Measurements from ENCODE around the gene ZNF614.

ZNF614 gene

GRCh38 chr19:52020506-52020905 lies 7.7 kb downstream of the ZNF614 start:
- no peaks in the 10 kb centered on the region for H3K9me3 ChIP-seq (ENCODE audit: control insufficient read depth, low read length)
- no peak overlapping the region for H3K27ac ChIP-seq
- no peaks in the 10 kb centered on the region for H3K79me2 ChIP-seq
- H3K9ac ChIP-seq = no peak overlapping the region
- H3K36me3 ChIP-seq (ENCODE audit: control insufficient read depth, insufficient read depth, low read length) = no peaks in the 10 kb centered on the region
- no peak overlapping the region for H3K4me3 ChIP-seq (ENCODE audit: low read depth, low read length)
- no peak overlapping the region for H3K4me2 ChIP-seq (ENCODE audit: low read length)
- no peaks in the 10 kb centered on the region for H3K27me3 ChIP-seq (ENCODE audit: control insufficient read depth, insufficient read depth, low read length)
- no peak overlapping the region for H2AFZ ChIP-seq
- no peaks in the 10 kb centered on the region for H3K4me1 ChIP-seq
- TF ChIP-seq, protein P1, sequence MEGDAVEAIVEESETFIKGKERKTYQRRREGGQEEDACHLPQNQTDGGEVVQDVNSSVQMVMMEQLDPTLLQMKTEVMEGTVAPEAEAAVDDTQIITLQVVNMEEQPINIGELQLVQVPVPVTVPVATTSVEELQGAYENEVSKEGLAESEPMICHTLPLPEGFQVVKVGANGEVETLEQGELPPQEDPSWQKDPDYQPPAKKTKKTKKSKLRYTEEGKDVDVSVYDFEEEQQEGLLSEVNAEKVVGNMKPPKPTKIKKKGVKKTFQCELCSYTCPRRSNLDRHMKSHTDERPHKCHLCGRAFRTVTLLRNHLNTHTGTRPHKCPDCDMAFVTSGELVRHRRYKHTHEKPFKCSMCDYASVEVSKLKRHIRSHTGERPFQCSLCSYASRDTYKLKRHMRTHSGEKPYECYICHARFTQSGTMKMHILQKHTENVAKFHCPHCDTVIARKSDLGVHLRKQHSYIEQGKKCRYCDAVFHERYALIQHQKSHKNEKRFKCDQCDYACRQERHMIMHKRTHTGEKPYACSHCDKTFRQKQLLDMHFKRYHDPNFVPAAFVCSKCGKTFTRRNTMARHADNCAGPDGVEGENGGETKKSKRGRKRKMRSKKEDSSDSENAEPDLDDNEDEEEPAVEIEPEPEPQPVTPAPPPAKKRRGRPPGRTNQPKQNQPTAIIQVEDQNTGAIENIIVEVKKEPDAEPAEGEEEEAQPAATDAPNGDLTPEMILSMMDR (IDR thresholded peaks at IDR 0.05) = no peak

DNA sequence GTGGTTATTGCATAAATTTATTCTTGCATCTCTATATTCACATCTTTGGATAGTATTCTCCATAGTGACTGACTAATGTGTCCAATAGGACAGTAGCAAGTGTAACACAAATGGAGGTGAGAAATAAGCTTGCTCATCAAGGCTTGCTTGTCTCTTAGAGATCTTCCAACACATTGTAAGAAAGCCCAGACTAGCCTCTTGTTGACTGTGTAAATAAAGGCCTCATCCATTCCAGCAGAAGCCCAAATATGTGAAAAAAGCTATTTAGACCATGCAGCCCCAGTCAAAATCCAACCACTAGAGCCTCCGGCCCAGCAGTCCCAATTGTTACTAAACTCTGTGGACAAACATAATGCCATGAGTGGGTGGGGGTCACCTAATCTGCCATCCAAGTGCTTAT lies 17.5 kb downstream of the ZNF614 start:
- H3K4me3 ChIP-seq (ENCODE audit: low read depth, low read length) = no peak overlapping the region
- no peaks in the 10 kb centered on the region for H3K27me3 ChIP-seq (ENCODE audit: control insufficient read depth, insufficient read depth, low read length)
- TF ChIP-seq, protein P1 (IDR thresholded peaks at IDR 0.05) = no peak
- H3K36me3 ChIP-seq (ENCODE audit: control insufficient read depth, insufficient read depth, low read length) = no peaks in the 10 kb centered on the region
- H3K27ac ChIP-seq = no peak overlapping the region
- no peak overlapping the region for H3K9ac ChIP-seq
- H2AFZ ChIP-seq = no peak overlapping the region
- H3K4me2 ChIP-seq (ENCODE audit: low read length) = no peak overlapping the region
- no peaks in the 10 kb centered on the region for H3K4me1 ChIP-seq
- H3K79me2 ChIP-seq = peaks cover 10% of the 10 kb centered on the region
- no peaks in the 10 kb centered on the region for H3K9me3 ChIP-seq (ENCODE audit: control insufficient read depth, low read length)

DNA sequence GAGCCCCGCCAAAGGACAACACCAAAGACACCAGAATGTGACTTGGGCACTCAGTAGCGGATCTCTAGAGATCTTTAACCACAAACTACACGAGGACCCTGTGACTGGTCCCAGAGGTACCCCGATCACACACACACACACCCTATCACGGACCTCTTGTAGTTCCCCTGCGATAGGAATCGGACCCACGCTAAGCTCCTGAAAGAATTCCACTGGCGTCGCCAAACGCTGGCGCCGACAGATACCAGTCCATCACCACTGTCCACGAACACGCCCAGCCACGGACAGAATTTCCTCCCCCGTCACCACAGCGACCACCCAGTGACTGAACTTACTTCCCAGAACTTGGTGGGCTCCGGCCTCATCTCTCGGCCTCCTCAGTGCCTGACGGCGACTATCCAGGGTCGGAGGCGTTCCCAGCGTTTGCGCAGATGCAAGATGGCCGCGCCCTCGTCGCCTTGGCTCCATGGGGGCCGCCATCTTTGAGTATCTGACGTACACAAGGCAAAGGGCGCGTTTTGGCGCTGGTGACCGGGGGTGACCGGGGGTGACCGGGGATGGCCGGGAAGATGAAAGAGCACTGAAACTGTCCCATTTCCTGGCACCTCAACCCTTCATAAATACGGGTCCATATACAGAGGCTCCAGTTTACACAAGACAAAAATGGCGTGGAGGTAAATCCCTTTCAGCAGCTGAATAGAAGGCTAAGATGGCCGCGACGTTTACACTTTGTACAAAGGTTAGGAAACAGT lies 20.2 kb downstream of the ZNF614 start, which contains the start of gene ZNF615:
ZNF615 (minus strand) TSS at position 406 of the 752 bp plus-strand sequence. CDS start 4,500 bp downstream, outside the sequence.
- no peaks in the 10 kb centered on the region for H3K36me3 ChIP-seq (ENCODE audit: control insufficient read depth, insufficient read depth, low read length)
- peak within 1 kb of the TSS; percentile 100 for H2AFZ ChIP-seq
- peak within 1 kb of the TSS; percentile 86 for H3K4me3 ChIP-seq (ENCODE audit: low read depth, low read length)
- peak within 1 kb of the TSS; percentile 94 for H3K27ac ChIP-seq
- H3K27me3 ChIP-seq (ENCODE audit: control insufficient read depth, insufficient read depth, low read length) = no peaks in the 10 kb centered on the region
- TF ChIP-seq, protein P1 (IDR thresholded peaks at IDR 0.05) = no peak
- peak within 1 kb of the TSS; percentile 85 for H3K4me2 ChIP-seq (ENCODE audit: low read length)
- peaks cover 23% of the 10 kb centered on the region for H3K79me2 ChIP-seq
- peak within 1 kb of the TSS; percentile 80 for H3K9ac ChIP-seq
- no peaks in the 10 kb centered on the region for H3K9me3 ChIP-seq (ENCODE audit: control insufficient read depth, low read length)
- H3K4me1 ChIP-seq = no peaks in the 10 kb centered on the region

DNA sequence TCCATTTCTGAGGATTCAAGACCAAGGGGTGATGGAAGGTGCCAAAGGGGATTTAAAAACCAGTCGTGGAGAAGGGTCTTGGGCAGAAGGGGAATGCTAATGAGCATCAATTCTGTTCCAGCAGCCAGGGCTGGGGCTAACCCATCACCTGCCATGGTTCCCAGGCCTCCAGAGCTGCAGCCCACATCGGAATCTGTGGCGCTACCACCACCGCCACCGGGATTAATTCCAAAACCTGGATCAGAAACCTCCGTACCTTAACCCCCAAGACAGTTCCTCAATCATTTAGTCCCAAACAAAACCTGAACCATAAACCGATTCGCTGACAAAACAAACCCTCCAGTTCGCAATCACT lies 20.8 kb downstream of the ZNF614 start:
- Histone ChIP-seq H3K9me3 (ENCODE audit: control insufficient read depth, low read length) (no peaks in the 10 kb centered on the region), H3K27ac (peak overlapping the region; percentile 94)

More for the DNA sequence above, 20.8 kb downstream of the ZNF614 start:
- H3K4me1 ChIP-seq = no peaks in the 10 kb centered on the region
- peak overlapping the region; percentile 80 for H3K9ac ChIP-seq
- no peaks in the 10 kb centered on the region for H3K36me3 ChIP-seq (ENCODE audit: control insufficient read depth, insufficient read depth, low read length)
- H3K79me2 ChIP-seq = peaks cover 23% of the 10 kb centered on the region
- peak overlapping the region; percentile 100 for H2AFZ ChIP-seq
- H3K27me3 ChIP-seq (ENCODE audit: control insufficient read depth, insufficient read depth, low read length) = no peaks in the 10 kb centered on the region
- TF ChIP-seq, protein P1 (IDR thresholded peaks at IDR 0.05) = no peak
- H3K4me3 ChIP-seq (ENCODE audit: low read depth, low read length) = peak overlapping the region; percentile 86
- peak overlapping the region; percentile 85 for H3K4me2 ChIP-seq (ENCODE audit: low read length)

All from parathyroid adenoma (tissue), 2 donors.